ENCODE results near the gene MACROH2A2. TPM values are rescaled to one million over a fixed set of nuclear protein-coding genes. Genes with fewer than 3 reads are reported as not detected.

Gene MACROH2A2
- total and polyA plus RNA-seq, 2 experiments from 2014 or later, result 11.6 to 16.2 TPM

GRCh38 chr10:70142555-70142954 lies 89.9 kb downstream of the MACROH2A2 start:
- H3K36me3 Mint-ChIP-seq (ENCODE audit: low read depth), result no peaks in the 10 kb centered on the region; the same call in 2 of the 3 replicates
- no peak for DNase-seq (ENCODE audit: low spot score)

More at GRCh38 chr10:70142555-70142954, 89.9 kb downstream of the MACROH2A2 start:
- H3K79me2 ChIP-seq (replicated peaks; ENCODE audit: insufficient read depth), result 0 out of 2 replicates have a peak, but pooled peaks cover 7% of the 10 kb centered on the region
- no peak overlapping the region for H3K4me2 ChIP-seq
- Mint-ChIP-seq H3K27ac (no peak overlapping the region), H3K9me3 (no peaks in the 10 kb centered on the region), H3K4me1 (peaks cover 14% of the 10 kb centered on the region), H3K27me3 (ENCODE audit: insufficient read depth, low read depth, poor library complexity) (peaks cover 10% of the 10 kb centered on the region), H3K4me3 (no peak overlapping the region)
- H3K27ac ChIP-seq (ENCODE audit: low read depth), result no peak overlapping the region
- H3K27me3 ChIP-seq (ENCODE audit: insufficient read depth), result peaks cover 7% of the 10 kb centered on the region; the same call in 1 of the 2 replicates
- no peak for ATAC-seq
- peaks cover 12% of the 10 kb centered on the region; the same call in 1 of the 2 replicates for H3K4me1 ChIP-seq (ENCODE audit: insufficient read depth)
- no peak overlapping the region for H3K4me3 ChIP-seq
- TF ChIP-seq ETS1 (IDR thresholded peaks at IDR 0.05) (no peak), EZH2 (IDR thresholded peaks at IDR 0.05; ENCODE audit: low read depth, unreplicated experiment) (no peak), NANOG (IDR thresholded peaks at IDR 0.05; ENCODE audit: borderline replicate concordance) (no peak), ZNF114 (CRISPR knock-in tag; IDR thresholded peaks at IDR 0.05) (no peak), JUNB (IDR thresholded peaks at IDR 0.05; ENCODE audit: unreplicated experiment) (no peak), EZH2phosphoT487 (IDR thresholded peaks at IDR 0.05; ENCODE audit: unreplicated experiment) (no peak), CREB1 (CRISPR knock-in tag; IDR thresholded peaks at IDR 0.05; ENCODE audit: low read depth) (no peak), STAT1 (IDR thresholded peaks at IDR 0.05; ENCODE audit: unreplicated experiment) (no peak), ZNF331 (CRISPR knock-in tag; IDR thresholded peaks at IDR 0.05; ENCODE audit: low read depth) (no peak), REST (IDR thresholded peaks at IDR 0.05; ENCODE audit: unreplicated experiment) (no peak), ZNF462 (CRISPR knock-in tag; IDR thresholded peaks at IDR 0.05) (no peak)
- H4K20me1 ChIP-seq (replicated peaks; ENCODE audit: insufficient read depth), result no peaks in the 10 kb centered on the region; the same call in 1 of the 2 replicates
- no peaks in the 10 kb centered on the region for H3K36me3 ChIP-seq (ENCODE audit: insufficient read depth)
- H3K9me2 ChIP-seq (ENCODE audit: insufficient read depth), result no peaks in the 10 kb centered on the region
- 0 out of 2 replicates have a peak, but pooled peaks cover 3% of the 10 kb centered on the region for H3F3A ChIP-seq (replicated peaks; ENCODE audit: low read depth)
- H2AFZ ChIP-seq, result no peak overlapping the region

Measured in GM23338 (cell line).